ENCODE measurements around the gene TAAR9.
"Not testable (repeated sequence)": the region's sequence is repeated elsewhere in the genome, so short reads cannot be mapped to it uniquely, and the experiment has no call there.

The TAAR9 gene

GRCh38 chr6:132515386-132515785, 22.7 kb upstream of the TAAR9 start:
- DNase-seq, result no peak

GRCh38 chr6:132520953-132521352, 17.1 kb upstream of the TAAR9 start:
- DNase-seq, result no peak

GRCh38 chr6:132524646-132525045, 13.4 kb upstream of the TAAR9 start:
- DNase-seq, result no peak

- no peak for DNase-seq
Measured at GRCh38 chr6:132525866-132526265, 12.2 kb upstream of the TAAR9 start.

- no peak for DNase-seq
Measured at GRCh38 chr6:132526461-132526860, 11.6 kb upstream of the TAAR9 start.

- DNase-seq, result no peak
Measured at GRCh38 chr6:132527791-132528190, 10.3 kb upstream of the TAAR9 start.

GRCh38 chr6:132530293-132530974, 7.6 kb upstream of the TAAR9 start:
- DNase-seq, result no peak

GRCh38 chr6:132534546-132534945, 3.5 kb upstream of the TAAR9 start:
- DNase-seq, result not testable (repeated sequence)

GRCh38 chr6:132537145-132537544, 932 bp upstream of the TAAR9 start:
- DNase-seq, result no peak

GRCh38 chr6:132544826-132545225, 6.7 kb downstream of the TAAR9 start:
- DNase-seq, result no peak

GRCh38 chr6:132548746-132549463, 10.8 kb downstream of the TAAR9 start:
- DNase-seq, result no peak

- no peak for DNase-seq
Measured at GRCh38 chr6:132551214-132551613, 13.1 kb downstream of the TAAR9 start.

- DNase-seq, result no peak
Measured at GRCh38 chr6:132552372-132552771, 14.3 kb downstream of the TAAR9 start, which contains the start of gene TAAR8. TAAR8 (plus strand) TSS chr6:132552672; CDS start chr6:132552693, 21 bp downstream.

GRCh38 chr6:132560087-132560486, 22.0 kb downstream of the TAAR9 start:
- DNase-seq, result not testable (repeated sequence)

- no peak for DNase-seq
Measured at GRCh38 chr6:132566404-132566803, 28.3 kb downstream of the TAAR9 start.

GRCh38 chr6:132567566-132567965, 29.5 kb downstream of the TAAR9 start:
- DNase-seq, result no peak

- no peak for DNase-seq
Measured at GRCh38 chr6:132568611-132569010, 30.5 kb downstream of the TAAR9 start.

- no peak for DNase-seq
Measured at GRCh38 chr6:132569170-132569569, 31.1 kb downstream of the TAAR9 start.

- DNase-seq, result no peak
Measured at GRCh38 chr6:132570221-132570777, 32.2 kb downstream of the TAAR9 start, which contains the start of gene TAAR6. TAAR6 (plus strand) TSS chr6:132570322; CDS start chr6:132570322, 0 bp downstream.

- DNase-seq, result no peak
Measured at GRCh38 chr6:132571774-132572173, 33.7 kb downstream of the TAAR9 start.

GRCh38 chr6:132584698-132585097, 46.6 kb downstream of the TAAR9 start:
- no peak for DNase-seq

- DNase-seq, result no peak
Measured at GRCh38 chr6:132587424-132587823, 49.3 kb downstream of the TAAR9 start.

Measured in 8988T (cell line).